GM12878 (cell line): ENCODE measurements around the gene CSNK1G1.

Experiments
- ATF7 ChIP-seq: fragments of 450-650 bp; IDR thresholded peaks from 2 replicates; pipeline ENCODE4 v1.6.1; 2016; ENCODE audit warnings: low read depth, mild to moderate bottlenecking
- CBFB ChIP-seq: IDR thresholded peaks from 2 replicates; pipeline ENCODE4 v1.6.1; 2016; ENCODE audit warnings: antibody characterized with exemption, low read depth
- CTCF ChIP-seq, 3 experiments: IDR thresholded peaks in 2 of 3; conservative IDR thresholded peaks in 1 of 3; 2 replicates each; pipeline ENCODE4 v1.5.1; 2011; ENCODE audit warnings: low read depth in 3 of 3, low read length in 3 of 3, mild to moderate bottlenecking in 3 of 3, control low read depth in 2 of 3, moderate library complexity in 2 of 3, inconsistent platforms in 1 of 3, mixed read lengths in 1 of 3; ENCODE audit not compliant: control insufficient read depth in 2 of 3, insufficient read depth in 1 of 3; ENCODE audit errors: extremely low read depth in 1 of 3
- ESRRA ChIP-seq: IDR thresholded peaks from 2 replicates; pipeline ENCODE4 v1.6.1; 2012; ENCODE audit warnings: mild to moderate bottlenecking, low read length, improper control_type of control experiment
- NRF1 ChIP-seq: conservative IDR thresholded peaks from 2 replicates; pipeline ENCODE4 v1.6.1; 2011; ENCODE audit warnings: mild to moderate bottlenecking, low read depth, low read length, improper control_type of control experiment
- POLR2A ChIP-seq: IDR thresholded peaks from 2 replicates; pipeline ENCODE4 v1.6.1; 2011; ENCODE audit warnings: low read depth, mild to moderate bottlenecking, low read length
- STAT1 ChIP-seq: fragments of 450-650 bp; conservative IDR thresholded peaks from 2 replicates; pipeline ENCODE4 v1.6.1; 2014; ENCODE audit warnings: antibody characterized with exemption, mild to moderate bottlenecking
- SUZ12 ChIP-seq: fragments of 200-600 bp; sonication (generic); IDR thresholded peaks from one replicate; pipeline ENCODE4 v1.6.1; 2018; ENCODE audit warnings: antibody characterized with exemption, mild to moderate bottlenecking; ENCODE audit not compliant: unreplicated experiment

GRCh38 chr15:64216730-64217428, 139.1 kb downstream of the CSNK1G1 start:
- TF ChIP-seq ESRRA (no peak), CTCF (IDR thresholded peaks at IDR 0.05 in 2 of 3, conservative IDR thresholded peaks at IDR 0.05 in 1 of 3; ENCODE audit: control insufficient read depth in 2 of 3, extremely low read depth in 1 of 3, insufficient read depth in 1 of 3, low read depth in 3 of 3, low read length in 3 of 3) (no peak), ATF7 (no peak), CBFB (no peak), STAT1 (no peak), SUZ12 (no peak), POLR2A (no peak), NRF1 (no peak)
